ENCODE results near the gene ARFGAP3.

ARFGAP3 gene

GRCh38 chr22:42868751-42869251, 11.7 kb upstream of the ARFGAP3 start:
- no peak for TF ChIP-seq CTCF (IDR thresholded peaks at IDR 0.05; ENCODE audit: low read depth, low read length)
- Histone ChIP-seq H3K9me3 (ENCODE audit: severe bottlenecking) (no peaks in the 10 kb centered on the region), H3K4me3 (ENCODE audit: low read depth, low read length) (no peak overlapping the region), H3K27ac (no peak overlapping the region), H3K36me3 (peaks cover 14% of the 10 kb centered on the region; the same call in 1 of the 2 replicates), H3K27me3 (ENCODE audit: insufficient read depth, low read depth, severe bottlenecking) (no peaks in the 10 kb centered on the region)
- DNase-seq = no peak

- H3K9me3 ChIP-seq (ENCODE audit: severe bottlenecking) = no peaks in the 10 kb centered on the region
- no peak overlapping the region for H3K4me3 ChIP-seq (ENCODE audit: low read depth, low read length)
- H3K27ac ChIP-seq = no peak overlapping the region
- H3K27me3 ChIP-seq (ENCODE audit: insufficient read depth, low read depth, severe bottlenecking) = no peaks in the 10 kb centered on the region
- DNase-seq = no peak
- peaks cover 6% of the 10 kb centered on the region; the same call in 1 of the 2 replicates for H3K36me3 ChIP-seq
- TF ChIP-seq CTCF (IDR thresholded peaks at IDR 0.05; ENCODE audit: low read depth, low read length) = no peak
Measured at GRCh38 chr22:42866100-42866499, 9.0 kb upstream of the ARFGAP3 start.

GRCh38 chr22:42865536-42865935, 8.5 kb upstream of the ARFGAP3 start:
- H3K36me3 ChIP-seq = peaks cover under 1% of the 10 kb centered on the region; the same call in 1 of the 2 replicates
- H3K4me3 ChIP-seq (ENCODE audit: low read depth, low read length) = no peak overlapping the region
- H3K27ac ChIP-seq = no peak overlapping the region
- no peak for TF ChIP-seq CTCF (IDR thresholded peaks at IDR 0.05; ENCODE audit: low read depth, low read length)
- no peak for DNase-seq
- H3K27me3 ChIP-seq (ENCODE audit: insufficient read depth, low read depth, severe bottlenecking) = no peaks in the 10 kb centered on the region
- H3K9me3 ChIP-seq (ENCODE audit: severe bottlenecking) = no peaks in the 10 kb centered on the region

- H3K9me3 ChIP-seq (ENCODE audit: severe bottlenecking) = no peaks in the 10 kb centered on the region
- no peak for DNase-seq
- no peaks in the 10 kb centered on the region for H3K27me3 ChIP-seq (ENCODE audit: insufficient read depth, low read depth, severe bottlenecking)
- no peak overlapping the region for H3K4me3 ChIP-seq (ENCODE audit: low read depth, low read length)
- H3K27ac ChIP-seq = no peak overlapping the region
- H3K36me3 ChIP-seq = no peaks in the 10 kb centered on the region
- TF ChIP-seq CTCF (IDR thresholded peaks at IDR 0.05; ENCODE audit: low read depth, low read length) = no peak
Measured at GRCh38 chr22:42863349-42863961, 6.4 kb upstream of the ARFGAP3 start.

- Histone ChIP-seq H3K36me3 (no peaks in the 10 kb centered on the region), H3K9me3 (ENCODE audit: severe bottlenecking) (peaks cover 5% of the 10 kb centered on the region), H3K4me3 (ENCODE audit: low read depth, low read length) (no peak overlapping the region), H3K27ac (no peak overlapping the region), H3K27me3 (ENCODE audit: insufficient read depth, low read depth, severe bottlenecking) (no peaks in the 10 kb centered on the region)
- TF ChIP-seq CTCF (IDR thresholded peaks at IDR 0.05; ENCODE audit: low read depth, low read length) = no peak
- no peak for DNase-seq
Measured at GRCh38 chr22:42862045-42862734, 5.1 kb upstream of the ARFGAP3 start.

Data from WERI-Rb-1 (cell line).